NCI-H2107 treated with DMSO at 0.1 percent for 48 hours (cell line): ENCODE data around the gene ZNF431.
A peak's percentile ranks its signal among the peaks of the same experiment; 100 is the strongest.
"Not testable (repeated sequence)": the region's sequence is repeated elsewhere in the genome, so short reads cannot be mapped to it uniquely, and the experiment has no call there.

ENCODE experiments used
- DNase-seq: peaks from one replicate; lab custom pipeline; 2025; ENCODE audit not compliant: unreplicated experiment; lab: John Stamatoyannopoulos, UW

Gene ZNF431

GRCh38 chr19:21143854-21144253, 2.0 kb downstream of the ZNF431 start:
- no peak for DNase-seq

DNA sequence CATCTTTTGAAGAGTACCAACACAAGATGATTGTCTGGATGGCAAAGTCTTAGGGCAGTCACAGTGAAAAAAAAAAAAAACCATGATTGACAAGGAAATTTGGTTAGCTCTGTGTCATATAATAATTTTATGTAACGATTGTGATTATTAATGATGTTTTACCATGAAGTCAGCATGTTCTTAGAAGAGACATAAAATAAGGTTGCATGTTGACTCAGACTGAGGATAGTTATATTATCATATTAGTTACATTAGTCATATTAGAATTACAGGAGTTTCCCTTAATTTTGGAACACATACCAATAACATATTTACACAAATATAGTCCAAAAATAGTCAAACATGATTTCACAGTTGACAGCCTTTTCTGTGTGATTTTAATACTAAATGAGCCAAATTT, 5.7 kb downstream of the ZNF431 start:
- DNase-seq = no peak

- DNase-seq = no peak
Measured at GRCh38 chr19:21148681-21149080, 6.8 kb downstream of the ZNF431 start.

DNA sequence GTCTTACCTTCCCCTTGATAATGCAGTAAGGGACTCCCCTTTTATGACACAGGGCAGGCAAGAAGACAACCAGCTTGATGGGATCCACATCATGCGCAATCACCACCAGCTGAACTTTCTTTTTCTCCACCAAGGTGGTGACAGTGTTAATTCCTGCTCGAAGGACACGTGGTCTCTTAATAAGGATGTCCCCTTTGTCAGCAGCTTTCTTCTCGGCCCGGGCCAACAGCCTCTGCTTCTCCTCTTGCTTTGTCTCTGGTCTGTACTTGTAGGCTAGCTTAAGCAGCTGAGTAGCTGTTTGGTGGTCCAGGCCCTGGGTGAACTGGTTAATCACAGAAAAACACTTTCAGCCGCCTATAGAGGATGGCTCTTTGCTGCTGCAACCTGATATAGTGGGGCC, 8.0 kb downstream of the ZNF431 start:
- no peak for DNase-seq

DNA sequence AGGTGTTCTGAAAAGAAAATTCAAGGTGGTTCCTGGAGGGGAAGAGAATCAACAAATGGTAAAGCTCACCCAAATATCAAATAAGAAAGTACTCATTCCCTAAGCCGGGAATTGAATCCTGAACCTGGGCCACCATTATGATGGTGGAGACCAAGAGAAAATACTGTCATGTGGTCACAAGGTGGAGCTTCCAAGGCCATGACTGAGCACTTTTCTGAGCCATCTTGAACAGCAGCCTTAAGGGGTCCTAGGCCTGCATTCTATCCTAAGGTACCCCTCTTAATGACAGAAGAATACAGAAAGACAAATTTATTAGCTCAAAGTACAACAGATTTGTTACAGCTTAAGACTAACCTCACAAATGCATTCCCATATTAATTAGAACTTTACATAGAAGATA, 9.6 kb downstream of the ZNF431 start:
- no peak for DNase-seq

GRCh38 chr19:21158523-21159135, 16.8 kb downstream of the ZNF431 start:
- DNase-seq = no peak

- no peak for DNase-seq
Measured at GRCh38 chr19:21164541-21164940, 22.7 kb downstream of the ZNF431 start.

GRCh38 chr19:21166436-21166835, 24.6 kb downstream of the ZNF431 start:
- DNase-seq = no peak

DNA sequence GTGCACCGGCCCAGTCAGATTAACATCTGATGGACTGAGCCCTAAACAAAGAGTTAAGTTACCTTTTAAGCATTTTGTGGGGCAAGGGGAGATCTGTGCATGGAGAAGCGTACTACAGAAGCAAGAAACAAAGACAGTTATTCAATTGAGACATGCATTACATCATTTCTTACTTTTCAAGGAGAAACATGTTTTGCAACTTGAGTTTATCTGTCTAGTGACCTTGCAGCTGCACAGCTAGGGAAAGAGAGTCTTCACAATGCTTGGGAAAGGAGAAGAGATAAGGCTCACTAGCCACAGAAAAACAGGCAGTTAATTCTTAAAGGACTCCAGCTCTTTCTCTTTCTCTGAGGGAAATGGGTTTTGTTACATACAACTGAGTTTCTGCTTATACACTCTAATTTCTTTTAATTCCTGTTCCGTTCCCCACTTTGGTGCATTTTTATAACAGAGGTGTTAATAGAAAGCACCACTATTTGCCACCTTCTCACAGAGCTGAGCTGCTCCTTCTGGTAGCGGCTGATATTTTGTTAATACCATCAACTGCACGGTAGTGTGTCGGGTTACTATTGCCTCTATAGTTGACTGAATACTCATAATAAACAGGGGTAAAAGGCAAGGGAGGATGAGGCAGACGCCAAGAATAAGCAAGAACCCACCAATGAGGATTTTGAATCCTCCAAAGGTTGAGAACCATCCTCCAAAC, 55.9 kb downstream of the ZNF431 start:
- no peak for DNase-seq

GRCh38 chr19:21202865-21203494, 61.1 kb downstream of the ZNF431 start:
- DNase-seq = peak; percentile 23

GRCh38 chr19:21210037-21210621, 68.3 kb downstream of the ZNF431 start:
- DNase-seq = no peak

DNA sequence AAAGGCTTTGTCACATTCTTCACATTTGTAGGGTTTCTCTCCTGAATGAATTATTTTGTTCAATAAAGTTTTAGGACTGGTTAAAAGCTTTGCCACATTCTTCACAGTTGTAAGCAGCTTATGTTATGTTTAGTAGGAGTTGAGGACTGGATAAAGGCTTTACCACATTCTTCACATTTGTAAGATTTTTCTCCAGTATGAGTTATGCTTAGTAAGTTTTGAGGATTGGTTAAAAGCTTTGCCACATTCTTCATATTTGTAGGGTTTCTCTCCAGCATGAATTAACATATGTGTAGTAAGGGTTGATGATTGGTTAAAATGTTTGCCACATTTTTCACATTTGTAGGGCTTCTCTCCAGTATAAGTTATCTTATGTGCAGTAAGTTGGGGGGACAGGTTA, 79.9 kb downstream of the ZNF431 start:
- no peak for DNase-seq

- not testable (repeated sequence) for DNase-seq
Measured at GRCh38 chr19:21229938-21230337, 88.1 kb downstream of the ZNF431 start.

- DNase-seq = no peak
Measured at GRCh38 chr19:21233691-21234090, 91.9 kb downstream of the ZNF431 start.

GRCh38 chr19:21236751-21237150, 94.9 kb downstream of the ZNF431 start:
- not testable (repeated sequence) for DNase-seq

DNA sequence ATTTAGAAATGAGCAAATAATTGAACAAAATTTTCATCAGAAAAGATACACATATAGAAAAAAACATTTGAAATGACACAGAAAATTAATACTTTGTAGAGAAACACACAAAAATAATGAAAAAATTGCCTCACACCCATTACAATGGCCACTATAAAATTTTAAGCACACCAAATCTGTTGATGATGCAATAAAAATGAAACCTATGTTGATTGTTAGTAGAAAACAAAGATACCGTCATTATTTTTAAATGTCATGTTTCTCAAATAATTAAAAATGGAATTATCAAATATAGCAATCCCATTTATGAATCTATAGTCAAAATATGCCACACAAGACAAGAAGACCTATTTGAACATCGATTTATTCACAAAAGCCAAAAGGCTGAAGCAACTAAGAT, 96.8 kb downstream of the ZNF431 start:
- DNase-seq = no peak
